ENCODE measurements around the gene ZDHHC11.
"Not testable (repeated sequence)": the region's sequence is repeated elsewhere in the genome, so short reads cannot be mapped to it uniquely, and the experiment has no call there.

DNA sequence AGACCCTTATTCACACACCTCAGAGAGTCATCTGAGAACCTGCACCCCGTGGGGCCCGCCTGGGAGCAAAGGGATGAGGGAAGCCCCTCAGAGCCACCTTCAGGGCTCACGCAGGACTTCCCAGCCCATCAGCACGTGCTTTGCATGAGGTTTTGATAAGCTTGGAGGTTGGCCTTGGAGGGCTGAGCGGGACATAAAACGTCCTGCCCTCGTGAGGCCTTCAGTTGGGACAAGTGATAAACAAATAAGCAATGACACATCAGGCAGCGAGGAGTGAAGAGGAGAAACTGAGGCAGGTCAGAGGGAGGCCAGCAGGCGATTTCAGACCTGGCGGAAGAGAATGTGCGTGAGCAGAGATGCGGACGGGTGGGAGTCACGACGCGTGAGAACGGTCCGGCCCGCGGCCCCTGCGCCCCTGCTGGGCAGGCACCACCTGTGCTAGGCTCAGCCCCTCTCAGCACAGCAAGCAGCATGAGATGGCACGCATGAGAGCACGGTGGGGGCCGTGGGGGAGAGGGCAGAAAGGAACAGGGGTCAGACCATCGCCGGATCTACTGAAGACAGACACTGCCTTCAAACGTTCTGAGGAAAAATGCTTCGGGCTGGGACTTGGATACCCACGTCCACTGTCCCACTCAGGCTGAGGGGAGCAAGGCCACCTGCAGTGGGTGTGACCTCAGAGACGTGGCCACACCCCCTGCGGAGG, 78.8 kb downstream of the ZDHHC11 start:
- TF ChIP-seq, protein P1, sequence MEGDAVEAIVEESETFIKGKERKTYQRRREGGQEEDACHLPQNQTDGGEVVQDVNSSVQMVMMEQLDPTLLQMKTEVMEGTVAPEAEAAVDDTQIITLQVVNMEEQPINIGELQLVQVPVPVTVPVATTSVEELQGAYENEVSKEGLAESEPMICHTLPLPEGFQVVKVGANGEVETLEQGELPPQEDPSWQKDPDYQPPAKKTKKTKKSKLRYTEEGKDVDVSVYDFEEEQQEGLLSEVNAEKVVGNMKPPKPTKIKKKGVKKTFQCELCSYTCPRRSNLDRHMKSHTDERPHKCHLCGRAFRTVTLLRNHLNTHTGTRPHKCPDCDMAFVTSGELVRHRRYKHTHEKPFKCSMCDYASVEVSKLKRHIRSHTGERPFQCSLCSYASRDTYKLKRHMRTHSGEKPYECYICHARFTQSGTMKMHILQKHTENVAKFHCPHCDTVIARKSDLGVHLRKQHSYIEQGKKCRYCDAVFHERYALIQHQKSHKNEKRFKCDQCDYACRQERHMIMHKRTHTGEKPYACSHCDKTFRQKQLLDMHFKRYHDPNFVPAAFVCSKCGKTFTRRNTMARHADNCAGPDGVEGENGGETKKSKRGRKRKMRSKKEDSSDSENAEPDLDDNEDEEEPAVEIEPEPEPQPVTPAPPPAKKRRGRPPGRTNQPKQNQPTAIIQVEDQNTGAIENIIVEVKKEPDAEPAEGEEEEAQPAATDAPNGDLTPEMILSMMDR (IDR thresholded peaks at IDR 0.05; ENCODE audit: low read depth, low read length), result not testable (repeated sequence)
- TF ChIP-seq EZH2phosphoT487 (IDR thresholded peaks at IDR 0.05; ENCODE audit: low read depth), result not testable (repeated sequence)

Data from OCI-LY3 (cell line).